H1 (cell line): ENCODE results near the gene C19orf85. TPM values are rescaled to one million over a fixed set of nuclear protein-coding genes. Genes with fewer than 3 reads are reported as not detected.

ENCODE experiments used
- CHD7 ChIP-seq: fragments of 300-600 bp; sonication (generic); IDR thresholded peaks from 2 replicates; pipeline ENCODE4 v1.7.1; 2012; ENCODE audit warnings: low read length, moderate library complexity, mild to moderate bottlenecking, inconsistent platforms; ENCODE audit not compliant: insufficient replicate concordance
- EZH2 ChIP-seq: fragments of 200-600 bp; sonication (generic); IDR thresholded peaks from 2 replicates; pipeline ENCODE4 v1.7.1; 2012; ENCODE audit warnings: low read depth, mild to moderate bottlenecking, moderate library complexity, low read length, inconsistent platforms; ENCODE audit not compliant: severe bottlenecking
- POU5F1 ChIP-seq: IDR thresholded peaks from 2 replicates; pipeline ENCODE4 v1.6.1; 2011; ENCODE audit warnings: low read depth, mild to moderate bottlenecking, low read length, moderate library complexity
- polyA plus RNA-seq, 7 experiments: library from polyadenylated mRNA; depleted of rRNA in 3 of 7; stranded (reverse) in 5 of 7; unstranded in 2 of 7; fragments of >200 nt in 5 of 7; fragments of 200-250 nt in 2 of 7; gene quantifications; 1 replicate in 5 of 7; 2 replicates in 1 of 7; 4 replicates in 1 of 7; pipeline versions ENCODE4 v1.2.1 to v1.2.3, GENCODE V29; 2011 to 2013; ENCODE audit warnings: missing spikeins in 2 of 7, mixed read lengths in 2 of 7
- total RNA-seq: library from RNA; stranded (reverse); fragmentation: NEBNext Ultra II Directional; extraction: Animal tissue kit (Norgen Biotek cat#: 25700); gene quantifications from 2 replicates; pipeline ENCODE4 v1.2.1, GENCODE V29; 2021

The C19orf85 gene
- total and polyA plus RNA-seq, 2 of the 8 experiments (the other 6 are each of a cell fraction or from before 2014, with no cell fraction given) = 2.2 to 3.2 TPM

DNA sequence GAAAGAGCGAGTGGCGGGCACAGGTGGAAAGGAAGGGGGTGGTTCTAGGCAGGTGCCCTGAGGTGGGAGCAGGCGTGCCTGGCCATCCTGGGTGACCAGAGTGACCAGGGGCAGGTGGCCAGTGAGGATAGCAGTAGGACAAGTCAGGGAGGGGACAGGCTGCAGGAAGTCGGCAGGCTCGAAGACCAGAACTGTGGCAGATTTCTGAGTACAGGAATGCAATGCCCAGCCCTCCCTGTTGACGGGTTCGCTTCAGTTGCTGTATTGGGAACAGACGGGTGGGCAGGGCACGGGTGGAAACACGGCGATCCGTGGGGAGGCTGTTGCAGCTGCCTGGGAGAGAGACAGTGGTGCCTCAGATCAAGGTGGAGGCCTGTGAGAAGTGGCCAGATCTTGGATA, 13.8 kb upstream of the C19orf85 start (continued):
- TF ChIP-seq CHD7 = no peak
- no peak for TF ChIP-seq POU5F1
- no peak for TF ChIP-seq EZH2
